ENCODE measurements around the gene EDIL3.

- TF ChIP-seq, protein P1, sequence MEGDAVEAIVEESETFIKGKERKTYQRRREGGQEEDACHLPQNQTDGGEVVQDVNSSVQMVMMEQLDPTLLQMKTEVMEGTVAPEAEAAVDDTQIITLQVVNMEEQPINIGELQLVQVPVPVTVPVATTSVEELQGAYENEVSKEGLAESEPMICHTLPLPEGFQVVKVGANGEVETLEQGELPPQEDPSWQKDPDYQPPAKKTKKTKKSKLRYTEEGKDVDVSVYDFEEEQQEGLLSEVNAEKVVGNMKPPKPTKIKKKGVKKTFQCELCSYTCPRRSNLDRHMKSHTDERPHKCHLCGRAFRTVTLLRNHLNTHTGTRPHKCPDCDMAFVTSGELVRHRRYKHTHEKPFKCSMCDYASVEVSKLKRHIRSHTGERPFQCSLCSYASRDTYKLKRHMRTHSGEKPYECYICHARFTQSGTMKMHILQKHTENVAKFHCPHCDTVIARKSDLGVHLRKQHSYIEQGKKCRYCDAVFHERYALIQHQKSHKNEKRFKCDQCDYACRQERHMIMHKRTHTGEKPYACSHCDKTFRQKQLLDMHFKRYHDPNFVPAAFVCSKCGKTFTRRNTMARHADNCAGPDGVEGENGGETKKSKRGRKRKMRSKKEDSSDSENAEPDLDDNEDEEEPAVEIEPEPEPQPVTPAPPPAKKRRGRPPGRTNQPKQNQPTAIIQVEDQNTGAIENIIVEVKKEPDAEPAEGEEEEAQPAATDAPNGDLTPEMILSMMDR (IDR thresholded peaks at IDR 0.05): no peak
- TF ChIP-seq POLR2A (IDR thresholded peaks at IDR 0.05) (no peak), EP300 (IDR thresholded peaks at IDR 0.05) (no peak)
Measured at GRCh38 chr5:83965441-83965840, 419.2 kb downstream of the EDIL3 start.

Measured in tibial nerve (tissue), 4 donors.